ENCODE data around the gene GNMT. TPM values are rescaled to one million over a fixed set of nuclear protein-coding genes. Genes with fewer than 3 reads are reported as not detected.

Gene GNMT
- total RNA-seq, 2 donors from 2014 or later, result 3.3 to 4.1 TPM

DNA sequence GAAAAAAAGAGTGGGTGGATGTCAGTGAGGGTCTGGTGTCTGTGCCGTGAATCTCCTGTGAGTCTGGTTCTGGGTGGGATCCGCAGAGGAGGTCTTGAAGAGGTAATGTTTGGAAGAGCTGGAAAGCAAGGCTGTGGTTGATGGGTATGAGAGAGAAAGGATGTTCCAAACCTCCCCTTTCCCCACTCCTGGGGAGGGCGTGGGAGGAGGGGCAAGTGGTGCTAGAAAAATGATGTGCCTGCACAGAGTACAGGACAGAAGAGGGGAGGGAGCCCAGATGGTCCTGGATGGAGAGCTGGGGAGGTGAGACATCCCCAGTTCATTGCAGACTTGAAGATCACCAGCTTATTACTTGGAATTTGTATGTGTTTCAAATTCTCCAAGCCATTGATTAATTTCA lies 28.1 kb upstream of the GNMT start:
- no peaks in the 10 kb centered on the region for H3K27me3 ChIP-seq
- no peak overlapping the region for H3K27ac ChIP-seq
- peaks cover 25% of the 10 kb centered on the region for H3K36me3 ChIP-seq
- no peak overlapping the region for H3K4me3 ChIP-seq
- DNase-seq (ENCODE audit: low spot score), result no peak
- TF ChIP-seq, protein P1, sequence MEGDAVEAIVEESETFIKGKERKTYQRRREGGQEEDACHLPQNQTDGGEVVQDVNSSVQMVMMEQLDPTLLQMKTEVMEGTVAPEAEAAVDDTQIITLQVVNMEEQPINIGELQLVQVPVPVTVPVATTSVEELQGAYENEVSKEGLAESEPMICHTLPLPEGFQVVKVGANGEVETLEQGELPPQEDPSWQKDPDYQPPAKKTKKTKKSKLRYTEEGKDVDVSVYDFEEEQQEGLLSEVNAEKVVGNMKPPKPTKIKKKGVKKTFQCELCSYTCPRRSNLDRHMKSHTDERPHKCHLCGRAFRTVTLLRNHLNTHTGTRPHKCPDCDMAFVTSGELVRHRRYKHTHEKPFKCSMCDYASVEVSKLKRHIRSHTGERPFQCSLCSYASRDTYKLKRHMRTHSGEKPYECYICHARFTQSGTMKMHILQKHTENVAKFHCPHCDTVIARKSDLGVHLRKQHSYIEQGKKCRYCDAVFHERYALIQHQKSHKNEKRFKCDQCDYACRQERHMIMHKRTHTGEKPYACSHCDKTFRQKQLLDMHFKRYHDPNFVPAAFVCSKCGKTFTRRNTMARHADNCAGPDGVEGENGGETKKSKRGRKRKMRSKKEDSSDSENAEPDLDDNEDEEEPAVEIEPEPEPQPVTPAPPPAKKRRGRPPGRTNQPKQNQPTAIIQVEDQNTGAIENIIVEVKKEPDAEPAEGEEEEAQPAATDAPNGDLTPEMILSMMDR (IDR thresholded peaks at IDR 0.05), result no peak
- peaks cover 0 to 21% of the 10 kb centered on the region in 2 donors for H3K4me1 ChIP-seq
- no peaks in the 10 kb centered on the region for H3K9me3 ChIP-seq

DNA sequence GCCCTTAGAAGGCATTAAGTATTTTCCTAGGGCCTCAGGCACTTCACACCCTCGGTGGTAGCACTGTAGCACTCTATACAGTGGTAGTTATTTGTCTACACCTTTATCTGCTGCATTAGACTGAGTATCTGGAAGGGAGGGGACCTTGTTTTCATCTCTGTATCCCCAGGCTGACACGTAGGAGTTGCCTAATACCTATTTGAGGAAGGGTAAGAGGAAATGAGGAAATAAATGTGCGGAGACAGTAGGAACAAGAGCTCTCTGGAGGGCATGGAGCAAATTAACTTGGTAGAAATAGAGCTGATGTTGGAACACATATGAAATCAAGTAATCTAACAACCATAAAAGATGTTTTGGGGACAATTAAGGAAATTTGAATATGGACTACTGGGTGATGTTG lies 27.3 kb upstream of the GNMT start:
- H3K9me3 ChIP-seq, result no peaks in the 10 kb centered on the region
- no peak overlapping the region for H3K27ac ChIP-seq
- no peak for DNase-seq (ENCODE audit: low spot score)
- peaks cover 33% of the 10 kb centered on the region for H3K36me3 ChIP-seq
- H3K4me1 ChIP-seq, result peaks cover 0 to 19% of the 10 kb centered on the region in 2 donors
- TF ChIP-seq, protein P1 (IDR thresholded peaks at IDR 0.05), result no peak
- H3K4me3 ChIP-seq, result no peak overlapping the region
- H3K27me3 ChIP-seq, result no peaks in the 10 kb centered on the region

DNA sequence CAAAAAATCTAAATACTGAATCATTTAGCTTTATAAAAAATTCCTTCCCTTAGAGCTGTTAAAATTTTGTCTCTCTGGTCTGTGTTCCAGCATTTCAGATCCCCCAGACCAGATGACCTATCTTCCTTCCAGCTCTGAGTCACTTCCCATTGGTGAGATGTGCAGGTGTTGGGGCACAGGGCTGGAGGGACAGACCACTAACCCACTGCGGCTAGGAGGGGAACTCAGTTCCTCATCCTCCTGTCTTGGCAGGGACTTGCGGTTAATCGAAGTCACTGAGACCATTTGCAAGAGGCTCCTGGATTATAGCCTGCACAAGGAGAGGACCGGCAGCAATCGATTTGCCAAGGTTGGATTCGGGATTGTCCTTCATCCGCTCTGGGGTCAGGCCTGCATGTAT lies 25.2 kb upstream of the GNMT start:
- Histone ChIP-seq H3K27ac (no peak overlapping the region), H3K9me3 (no peaks in the 10 kb centered on the region), H3K27me3 (no peaks in the 10 kb centered on the region), H3K4me1 (peaks cover 0 to 15% of the 10 kb centered on the region in 2 donors), H3K4me3 (no peak overlapping the region), H3K36me3 (peaks cover 38% of the 10 kb centered on the region)
- DNase-seq (ENCODE audit: low spot score), result no peak
- TF ChIP-seq, protein P1 (IDR thresholded peaks at IDR 0.05), result no peak

DNA sequence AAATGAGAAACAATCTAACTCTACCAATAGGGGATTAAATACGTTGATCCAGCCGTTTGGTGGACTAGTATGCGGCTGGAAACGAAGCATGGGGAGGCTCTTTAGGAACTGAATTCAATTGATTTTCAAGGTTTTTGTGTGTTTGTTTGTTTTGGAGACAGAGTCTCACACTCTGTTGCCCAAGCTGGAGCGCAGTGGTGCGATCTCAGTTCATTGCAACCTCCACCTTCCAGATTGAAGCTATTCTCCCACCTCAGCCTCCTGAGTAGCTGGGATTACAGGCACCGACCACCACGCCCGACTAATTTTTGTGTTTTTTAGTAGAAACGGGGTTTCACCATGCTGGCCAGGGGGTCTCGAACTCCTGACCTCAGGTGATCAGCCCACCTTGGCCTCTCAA lies 24.2 kb upstream of the GNMT start:
- DNase-seq (ENCODE audit: low spot score), result no peak
- peaks cover 38% of the 10 kb centered on the region for H3K36me3 ChIP-seq
- TF ChIP-seq, protein P1 (IDR thresholded peaks at IDR 0.05), result no peak

DNA sequence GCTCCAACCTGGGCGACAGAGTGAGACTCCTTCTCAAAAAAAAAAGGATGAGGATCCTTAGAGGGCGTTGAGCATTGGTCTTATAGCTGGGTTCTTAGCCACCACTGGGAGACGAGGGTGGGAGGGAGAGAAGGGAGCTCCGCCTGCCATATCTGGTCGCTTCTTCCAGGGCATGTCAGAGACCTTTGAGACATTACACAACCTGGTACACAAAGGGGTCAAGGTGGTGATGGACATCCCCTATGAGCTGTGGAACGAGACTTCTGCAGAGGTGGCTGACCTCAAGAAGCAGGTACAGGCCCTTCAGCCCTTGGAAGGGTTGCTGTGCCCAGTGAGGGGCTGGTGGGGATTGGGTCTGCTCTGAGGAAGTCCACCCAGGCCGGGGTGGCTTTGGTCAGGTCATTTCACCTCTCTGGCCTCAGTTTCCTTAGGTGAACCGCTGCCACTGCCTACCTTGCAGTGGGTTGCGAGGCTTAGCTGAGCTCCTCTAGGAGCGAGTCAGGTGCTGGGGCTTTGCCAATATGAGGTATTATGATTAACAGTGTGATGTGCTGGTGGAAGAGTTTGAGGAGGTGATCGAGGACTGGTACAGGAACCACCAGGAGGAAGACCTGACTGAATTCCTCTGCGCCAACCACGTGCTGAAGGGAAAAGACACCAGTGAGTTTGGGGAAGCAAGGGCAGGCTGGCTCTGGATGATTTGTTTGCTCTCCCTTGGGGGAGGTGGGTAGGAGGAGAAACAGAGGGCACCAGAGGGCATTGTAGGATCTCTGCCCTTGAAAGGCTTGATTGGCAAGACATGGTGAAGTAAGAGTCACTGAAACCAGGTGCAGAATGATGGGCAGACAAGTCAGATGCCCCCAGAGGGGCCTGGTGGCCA lies 22.8 kb upstream of the GNMT start:
- Histone ChIP-seq H3K27me3 (no peaks in the 10 kb centered on the region), H3K36me3 (peaks cover 38% of the 10 kb centered on the region), H3K9me3 (no peaks in the 10 kb centered on the region), H3K4me1 (peaks cover 0 to 7% of the 10 kb centered on the region in 2 donors), H3K4me3 (no peak overlapping the region), H3K27ac (no peak overlapping the region)
- TF ChIP-seq, protein P1 (IDR thresholded peaks at IDR 0.05), result no peak
- DNase-seq (ENCODE audit: low spot score), result no peak

More for the DNA sequence above, 24.2 kb upstream of the GNMT start:
- Histone ChIP-seq H3K9me3 (no peaks in the 10 kb centered on the region), H3K27me3 (no peaks in the 10 kb centered on the region), H3K4me3 (no peak overlapping the region), H3K4me1 (peaks cover 0 to 7% of the 10 kb centered on the region in 2 donors), H3K27ac (no peak overlapping the region)
